Cerebellar nuclear complex (tissue), 1 donor: ENCODE measurements around the gene SRA1.

ENCODE experiments used
- DNase-seq, 2 experiments: peaks; one replicate each; lab custom pipeline; 2025; lab: John Stamatoyannopoulos, UW

SRA1 gene

GRCh38 chr5:140549237-140550144, 7.8 kb downstream of the SRA1 start:
- no peak for DNase-seq

- DNase-seq, result no peak
Measured at GRCh38 chr5:140548791-140549190, 8.5 kb downstream of the SRA1 start.

GRCh38 chr5:140548300-140548688, 9.0 kb downstream of the SRA1 start:
- no peak for DNase-seq

GRCh38 chr5:140547508-140548299, 9.6 kb downstream of the SRA1 start, which contains the start of gene EIF4EBP3:
Gene EIF4EBP3 (plus strand): TSS chr5:140547662. CDS start chr5:140547738, 76 bp downstream.
- DNase-seq, result peak; percentile 39 to 87

- DNase-seq, result no peak
Measured at GRCh38 chr5:140546851-140547507, 10.3 kb downstream of the SRA1 start.

- DNase-seq, result no peak
Measured at GRCh38 chr5:140545606-140546005, 11.7 kb downstream of the SRA1 start.

- DNase-seq, result no peak
Measured at GRCh38 chr5:140544986-140545385, 12.3 kb downstream of the SRA1 start.

- DNase-seq, result no peak
Measured at GRCh38 chr5:140542972-140543371, 14.3 kb downstream of the SRA1 start.

- no peak for DNase-seq
Measured at GRCh38 chr5:140540227-140540626, 17.0 kb downstream of the SRA1 start.

GRCh38 chr5:140524003-140524402, 33.3 kb downstream of the SRA1 start:
- DNase-seq, result no peak

GRCh38 chr5:140513124-140513523, 44.1 kb downstream of the SRA1 start:
- DNase-seq, result no peak

GRCh38 chr5:140509898-140510297, 47.4 kb downstream of the SRA1 start:
- no peak for DNase-seq

- DNase-seq, result no peak
Measured at GRCh38 chr5:140502834-140503233, 54.4 kb downstream of the SRA1 start.
